Ecto neural progenitor cell (in vitro differentiated cells): Measurements from ENCODE around the gene SAP30.

Source experiments
- DNase-seq: peaks from one replicate; pipeline ENCODE4 v3.0.0-alpha.2; 2018; ENCODE audit warnings: low spot score

SAP30 gene

GRCh38 chr4:173370477-173371291 is at the start of gene SAP30:
TSS of gene SAP30 (plus strand) at chr4:173370954. CDS start at chr4:173371183, 229 bp downstream.
- peak; percentile 99 for DNase-seq

- DNase-seq, result no peak
These were observed 45.6 kb upstream of the SAP30 start for GRCh38 chr4:173325007-173325736.

- DNase-seq, result no peak
These were observed 42.4 kb upstream of the SAP30 start for GRCh38 chr4:173328236-173328901.

GRCh38 chr4:173330590-173330989 is 40.2 kb upstream of the SAP30 start:
- no peak for DNase-seq

GRCh38 chr4:173332021-173332487 is 38.7 kb upstream of the SAP30 start:
- no peak for DNase-seq

GRCh38 chr4:173332963-173333657 is 37.6 kb upstream of the SAP30 start:
- DNase-seq, result no peak

- DNase-seq, result no peak
These were observed 37.1 kb upstream of the SAP30 start for GRCh38 chr4:173333658-173334084.

- DNase-seq, result peak; percentile 100
These were observed 36.5 kb upstream of the SAP30 start, which contains the start of gene HMGB2 for GRCh38 chr4:173334085-173334890. TSS of gene HMGB2 (minus strand) at chr4:173334358. CDS start at chr4:173333649, 709 bp downstream.

GRCh38 chr4:173334891-173335752 is 35.6 kb upstream of the SAP30 start:
- peak; percentile 91 for DNase-seq

GRCh38 chr4:173337463-173337862 is 33.3 kb upstream of the SAP30 start:
- DNase-seq, result no peak

- no peak for DNase-seq
These were observed 26.8 kb upstream of the SAP30 start for GRCh38 chr4:173343832-173344397.

- no peak for DNase-seq
These were observed 25.1 kb upstream of the SAP30 start for GRCh38 chr4:173345648-173346047.

- no peak for DNase-seq
These were observed 24.7 kb upstream of the SAP30 start for GRCh38 chr4:173346074-173346473.

GRCh38 chr4:173347467-173347866 is 23.3 kb upstream of the SAP30 start:
- no peak for DNase-seq

- DNase-seq, result no peak
These were observed 12.8 kb upstream of the SAP30 start for GRCh38 chr4:173357939-173358338.

GRCh38 chr4:173360587-173361221 is 10.1 kb upstream of the SAP30 start:
- DNase-seq, result no peak

- no peak for DNase-seq
These were observed 8.1 kb upstream of the SAP30 start for GRCh38 chr4:173362666-173363065.

GRCh38 chr4:173365359-173365996 is 5.3 kb upstream of the SAP30 start:
- no peak for DNase-seq

GRCh38 chr4:173367285-173367684 is 3.5 kb upstream of the SAP30 start:
- no peak for DNase-seq
